Hematopoietic multipotent progenitor cell treated with erythropoietin and hydrocortisone succinate and interleukin-3 and kit ligand, for 4 days (in vitro differentiated cells): ENCODE data around the gene S1PR2.
"Not testable (repeated sequence)": the region's sequence is repeated elsewhere in the genome, so short reads cannot be mapped to it uniquely, and the experiment has no call there.

Experiments used
- DNase-seq: peaks from one replicate; pipeline ENCODE4 v3.0.0-alpha.2; 2015

S1PR2 gene

GRCh38 chr19:10252707-10253106 lies 21.6 kb upstream of the S1PR2 start:
- no peak for DNase-seq

GRCh38 chr19:10251792-10252694 lies 20.9 kb upstream of the S1PR2 start, which contains the start of gene MRPL4:
Gene MRPL4, plus strand, starts transcription at chr19:10252214. Its CDS starts 40 bp downstream, at chr19:10252254.
- DNase-seq = peak; percentile 100

GRCh38 chr19:10246511-10246910 lies 15.4 kb upstream of the S1PR2 start:
- DNase-seq = no peak

- DNase-seq = no peak
Observed at GRCh38 chr19:10245189-10245939, 14.2 kb upstream of the S1PR2 start.

- DNase-seq = no peak
Observed at GRCh38 chr19:10243606-10244005, 12.5 kb upstream of the S1PR2 start.

- not testable (repeated sequence) for DNase-seq
Observed at GRCh38 chr19:10241826-10242449, 10.8 kb upstream of the S1PR2 start.

GRCh38 chr19:10238172-10238783 lies 7.1 kb upstream of the S1PR2 start:
- DNase-seq = peak; percentile 49

- DNase-seq = no peak
Observed at GRCh38 chr19:10237702-10238101, 6.6 kb upstream of the S1PR2 start.

GRCh38 chr19:10235409-10235808 lies 4.3 kb upstream of the S1PR2 start:
- DNase-seq = not testable (repeated sequence)

GRCh38 chr19:10235003-10235402 lies 3.9 kb upstream of the S1PR2 start:
- no peak for DNase-seq

- DNase-seq = no peak
Observed at GRCh38 chr19:10233946-10234345, 2.8 kb upstream of the S1PR2 start.

- DNase-seq = no peak
Observed at GRCh38 chr19:10231612-10232228, 589 bp upstream of the S1PR2 start.

GRCh38 chr19:10230173-10230860 lies 814 bp downstream of the S1PR2 start:
- no peak for DNase-seq

- peak; percentile 73 for DNase-seq
Observed at GRCh38 chr19:10228920-10229319, 2.2 kb downstream of the S1PR2 start.

- peak; percentile 51 for DNase-seq
Observed at GRCh38 chr19:10228393-10228792, 2.7 kb downstream of the S1PR2 start.

- DNase-seq = no peak
Observed at GRCh38 chr19:10227026-10227971, 3.8 kb downstream of the S1PR2 start.

GRCh38 chr19:10226376-10227025 lies 4.6 kb downstream of the S1PR2 start:
- no peak for DNase-seq

GRCh38 chr19:10226021-10226375 lies 5.1 kb downstream of the S1PR2 start:
- DNase-seq = no peak

GRCh38 chr19:10224337-10224736 lies 6.8 kb downstream of the S1PR2 start:
- DNase-seq = no peak
